SU-DHL-6 (cell line): ENCODE data around the gene TTN.

Experiments
- H2AFZ ChIP-seq: fragments of 200-600 bp; sonication (generic); 2 replicates; pipeline ENCODE4 v1.6.1; 2014; ENCODE audit warnings: low read depth, mild to moderate bottlenecking, moderate library complexity, mixed read lengths, antibody characterized with exemption, low read length; ENCODE audit not compliant: severe bottlenecking
- H3F3A ChIP-seq: fragments of 200-600 bp; shearing (Covaris generic); 2 replicates; pipeline ENCODE4 v1.6.0; 2016; ENCODE audit warnings: antibody characterized with exemption, mild to moderate bottlenecking; ENCODE audit not compliant: insufficient read depth
- H3K27ac ChIP-seq: fragments of 200-600 bp; sonication (generic); 2 replicates; pipeline ENCODE4 v1.5.1; 2016; ENCODE audit warnings: low read depth, mild to moderate bottlenecking, low read length, moderate library complexity, mixed read lengths
- H3K27me3 ChIP-seq: fragments of 200-600 bp; sonication (generic), shearing (Covaris generic); 2 replicates; pipeline ENCODE4 v1.6.0; 2014; ENCODE audit warnings: mild to moderate bottlenecking, low read length
- H3K36me3 ChIP-seq: fragments of 200-600 bp; sonication (generic); 2 replicates; pipeline ENCODE4 v1.6.1; 2014; ENCODE audit warnings: mild to moderate bottlenecking, low read length, mixed read lengths
- H3K4me2 ChIP-seq: fragments of 300-600, 200-600 bp; shearing (Covaris generic), sonication (generic); 2 replicates; pipeline ENCODE4 v1.6.0; 2014; ENCODE audit warnings: low read length, low read depth, mild to moderate bottlenecking; ENCODE audit not compliant: poor library complexity, severe bottlenecking
- H3K4me3 ChIP-seq: fragments of 200-600 bp; sonication (generic); 2 replicates; pipeline ENCODE4 v1.5.1; 2014; ENCODE audit warnings: antibody characterized with exemption, low read length, mild to moderate bottlenecking, mixed read lengths; ENCODE audit not compliant: insufficient read depth, poor library complexity, severe bottlenecking
- H3K79me2 ChIP-seq: fragments of 200-600 bp; sonication (generic); 2 replicates; pipeline ENCODE4 v1.6.1; 2014; ENCODE audit warnings: mild to moderate bottlenecking, low read length, moderate library complexity; ENCODE audit not compliant: insufficient read depth
- H3K9ac ChIP-seq: fragments of 200-600 bp; sonication (generic); 2 replicates; pipeline ENCODE4 v1.7.0; 2014; ENCODE audit warnings: mild to moderate bottlenecking, low read length
- H3K9me2 ChIP-seq: fragments of 200-600 bp; sonication (generic); replicated peaks from 2 replicates; pipeline ENCODE4 v1.6.1; 2014; ENCODE audit warnings: low read length; ENCODE audit not compliant: insufficient read depth
- H3K9me3 ChIP-seq: fragments of 200-600 bp; sonication (generic); 2 replicates; pipeline ENCODE4 v1.6.1; 2014; ENCODE audit warnings: low read length, mixed read lengths; ENCODE audit not compliant: insufficient read depth
- H4K20me1 ChIP-seq: fragments of 200-600 bp; sonication (generic); 2 replicates; pipeline ENCODE4 v1.6.1; 2014; ENCODE audit warnings: low read depth, mild to moderate bottlenecking, antibody characterized with exemption, low read length, moderate library complexity, mixed read lengths
- CTCF ChIP-seq: fragments of 200-600 bp; sonication (generic); IDR thresholded peaks from one replicate; pipeline ENCODE4 v1.5.1; 2017; ENCODE audit warnings: antibody characterized with exemption, mild to moderate bottlenecking, low read length, moderate library complexity; ENCODE audit not compliant: insufficient read depth, poor library complexity, severe bottlenecking
- EZH2phosphoT487 ChIP-seq: fragments of 200-600 bp; sonication (generic), shearing (Covaris generic); conservative IDR thresholded peaks from 2 replicates; pipeline ENCODE4 v1.6.1; 2018; ENCODE audit warnings: mild to moderate bottlenecking, antibody characterized with exemption, low read length, moderate library complexity, mixed read lengths

Gene TTN

GRCh38 chr2:178476477-178476876 lies 330.7 kb downstream of the TTN start:
- Histone ChIP-seq H3K27me3 (no peaks in the 10 kb centered on the region), H3K4me2 (peak overlapping the region; percentile 99), H3K9me3 (no peaks in the 10 kb centered on the region), H3K27ac (no peak overlapping the region), H3K4me3 (no peak overlapping the region), H3K9ac (no peak overlapping the region), H3F3A (peaks cover 21% of the 10 kb centered on the region), H3K36me3 (no peaks in the 10 kb centered on the region), H3K9me2 (no peaks in the 10 kb centered on the region), H3K79me2 (peaks cover 8% of the 10 kb centered on the region), H2AFZ (no peak overlapping the region), H4K20me1 (no peaks in the 10 kb centered on the region)
- TF ChIP-seq CTCF: no peak
- no peak for TF ChIP-seq EZH2phosphoT487
